ENCODE data around the gene NOTO. TPM values are rescaled to one million over a fixed set of nuclear protein-coding genes. Genes with fewer than 3 reads are reported as not detected.

The NOTO gene
- total and polyA plus RNA-seq, 2 of the 8 experiments (the other 6 are each of a cell fraction or from before 2014, with no cell fraction given), result 0.33 to 0.54 TPM

DNA sequence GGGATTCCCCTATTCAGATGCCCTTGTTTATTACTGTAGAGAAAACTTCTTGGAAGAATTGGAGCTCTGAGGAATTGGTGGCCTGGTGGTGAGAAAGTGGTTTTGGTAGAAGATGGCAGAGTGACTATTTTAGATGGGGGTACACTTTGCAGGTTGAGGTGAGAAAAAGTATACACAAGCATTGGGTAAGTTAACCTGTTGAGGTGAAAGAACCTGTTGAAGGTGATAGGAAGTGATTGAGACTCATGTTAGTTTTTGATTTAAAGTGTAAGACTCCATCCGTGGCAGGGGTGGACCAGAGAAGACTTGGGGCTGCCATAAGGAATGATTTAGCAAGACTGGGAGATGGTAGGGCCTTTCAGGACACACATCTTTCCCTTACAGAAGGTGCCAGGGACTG is 34.8 kb downstream of the NOTO start (continued):
- TF ChIP-seq EP300 (IDR thresholded peaks at IDR 0.05; ENCODE audit: borderline replicate concordance in 1 of 2, low read depth in 2 of 2, low read length in 2 of 2) (no peak), JUN (IDR thresholded peaks at IDR 0.05; ENCODE audit: low read depth, low read length) (no peak), E2F6 (IDR thresholded peaks at IDR 0.05) (no peak), RXRA (IDR thresholded peaks at IDR 0.05; ENCODE audit: insufficient read depth, low read depth, low read length) (no peak), KDM1A (IDR thresholded peaks at IDR 0.05; ENCODE audit: borderline replicate concordance, low read length) (no peak), ZNF274 (IDR thresholded peaks at IDR 0.05; ENCODE audit: borderline replicate concordance, extremely low read depth, low read length) (no peak), HDAC2 (IDR thresholded peaks at IDR 0.05; ENCODE audit: borderline replicate concordance in 1 of 2, low read depth in 2 of 2, low read length in 2 of 2) (no peak)

Measured in H1 (cell line).